Keratinocyte (primary cell): ENCODE results near the gene GNB1L. TPM values are rescaled to one million over a fixed set of nuclear protein-coding genes. Genes with fewer than 3 reads are reported as not detected.

Source experiments
- DNase-seq: peaks from one replicate; pipeline ENCODE4 v3.0.0-alpha.2; 2011; ENCODE audit warnings: low read depth, missing footprints, low spot score
- FAIRE-seq: peaks from 2 replicates; lab custom pipeline; 2011; peaks lifted over from hg19 to GRCh38; lab: Jason Lieb, UNC
- H2AFZ ChIP-seq: 2 replicates; pipeline ENCODE4 v1.6.0; 2012; ENCODE audit warnings: low read length, control low read depth, inconsistent platforms; ENCODE audit not compliant: control insufficient read depth
- H3K27ac ChIP-seq: 2 replicates; pipeline ENCODE4 v1.5.1; 2011; ENCODE audit warnings: low read length; ENCODE audit not compliant: control insufficient read depth, insufficient read depth
- H3K27me3 ChIP-seq: 3 replicates; pipeline ENCODE4 v1.6.0; 2011; ENCODE audit warnings: low read length; ENCODE audit not compliant: control insufficient read depth, insufficient read depth; ENCODE audit errors: extremely low read depth
- H3K36me3 ChIP-seq, 2 experiments: 2 replicates in 1 of 2; 3 replicates in 1 of 2; pipeline ENCODE4 v1.5.1; 2011; ENCODE audit warnings: low read length in 2 of 2, mild to moderate bottlenecking in 1 of 2; ENCODE audit not compliant: control insufficient read depth in 2 of 2, insufficient read depth in 2 of 2; ENCODE audit errors: extremely low read depth in 1 of 2
- H3K4me1 ChIP-seq: 3 replicates; pipeline ENCODE4 v1.5.1; 2011; ENCODE audit warnings: low read length; ENCODE audit not compliant: control insufficient read depth, insufficient read depth; ENCODE audit errors: extremely low read depth
- H3K4me2 ChIP-seq: 3 replicates; pipeline ENCODE4 v1.6.0; 2011; ENCODE audit warnings: low read depth, low read length; ENCODE audit not compliant: control insufficient read depth, insufficient read depth; ENCODE audit errors: extremely low read depth
- H3K4me3 ChIP-seq, 3 experiments: fragments of 200-600 bp in 1 of 3; sonication (generic) in 1 of 3; 2 replicates in 2 of 3; 3 replicates in 1 of 3; pipeline ENCODE4 v1.5.1; 2011 to 2016; ENCODE audit warnings: low read length in 3 of 3, mild to moderate bottlenecking in 3 of 3, control low read depth in 2 of 3, inconsistent platforms in 1 of 3, low read depth in 1 of 3, mixed read lengths in 1 of 3, mixed run types in 1 of 3, moderate library complexity in 1 of 3; ENCODE audit not compliant: control insufficient read depth in 2 of 3, insufficient read depth in 2 of 3; ENCODE audit errors: extremely low read depth in 1 of 3
- H3K79me2 ChIP-seq: 2 replicates; pipeline ENCODE4 v1.6.0; 2012; ENCODE audit warnings: low read length; ENCODE audit not compliant: control insufficient read depth, insufficient read depth
- H3K9ac ChIP-seq: 3 replicates; pipeline ENCODE4 v1.6.0; 2011; ENCODE audit warnings: low read length; ENCODE audit not compliant: control insufficient read depth, insufficient read depth; ENCODE audit errors: extremely low read depth
- H3K9me1 ChIP-seq: 3 replicates; pipeline ENCODE4 v1.6.0; 2011; ENCODE audit warnings: low read length; ENCODE audit not compliant: control insufficient read depth, insufficient read depth; ENCODE audit errors: extremely low read depth
- H3K9me3 ChIP-seq: 2 replicates; pipeline ENCODE4 v1.5.1; 2012; ENCODE audit warnings: low read depth, low read length; ENCODE audit not compliant: control insufficient read depth
- H4K20me1 ChIP-seq: 3 replicates; pipeline ENCODE4 v1.6.0; 2011; ENCODE audit warnings: low read length; ENCODE audit not compliant: control insufficient read depth, insufficient read depth; ENCODE audit errors: extremely low read depth
- EZH2 ChIP-seq: IDR thresholded peaks from one replicate; pipeline ENCODE4 v1.6.1; 2012; ENCODE audit warnings: inconsistent platforms, mild to moderate bottlenecking, low read length, moderate library complexity
- dilution Hi-C: fragments of 300-500 bp; cut with MboI; formaldehyde crosslinking; loops from one replicate; pipeline ENCODE4 v1.7.0; 2020; ENCODE audit warnings: low sequenced_read_pairs; ENCODE audit not compliant: extremely low pct_ligation_motif_present
- polyA plus RNA-seq, 5 experiments: library from polyadenylated mRNA; depleted of rRNA in 3 of 5; stranded (reverse) in 3 of 5; stranded (forward) in 1 of 5; unstranded in 1 of 5; fragments of >200 nt; gene quantifications; 1 replicate in 1 of 5; 2 replicates in 3 of 5; 3 replicates in 1 of 5; pipeline versions ENCODE4 v1.2.1 to v1.2.3, GENCODE V29; 2011 to 2012; ENCODE audit warnings: missing spikeins in 2 of 5, low read depth in 1 of 5, low replicate concordance in 1 of 5
- TF ChIP-seq, protein P1 (sequence below), 3 experiments: IDR thresholded peaks in 1 of 3; conservative IDR thresholded peaks in 1 of 3; optimal IDR thresholded peaks in 1 of 3; 2 replicates in 2 of 3; 3 replicates in 1 of 3; pipeline versions ENCODE3 to v1.5.1; 2011; ENCODE audit warnings: low read length in 3 of 3, mild to moderate bottlenecking in 3 of 3, moderate library complexity in 2 of 3, control low read depth in 1 of 3, inconsistent platforms in 1 of 3; ENCODE audit not compliant: insufficient read depth in 2 of 3; ENCODE audit errors: extremely low read depth in 1 of 3

The GNB1L gene
- polyA plus RNA-seq, 1 donor (not counting 4 experiments of a cell fraction or from before 2014, with no cell fraction given): 2.0 TPM

DNA sequence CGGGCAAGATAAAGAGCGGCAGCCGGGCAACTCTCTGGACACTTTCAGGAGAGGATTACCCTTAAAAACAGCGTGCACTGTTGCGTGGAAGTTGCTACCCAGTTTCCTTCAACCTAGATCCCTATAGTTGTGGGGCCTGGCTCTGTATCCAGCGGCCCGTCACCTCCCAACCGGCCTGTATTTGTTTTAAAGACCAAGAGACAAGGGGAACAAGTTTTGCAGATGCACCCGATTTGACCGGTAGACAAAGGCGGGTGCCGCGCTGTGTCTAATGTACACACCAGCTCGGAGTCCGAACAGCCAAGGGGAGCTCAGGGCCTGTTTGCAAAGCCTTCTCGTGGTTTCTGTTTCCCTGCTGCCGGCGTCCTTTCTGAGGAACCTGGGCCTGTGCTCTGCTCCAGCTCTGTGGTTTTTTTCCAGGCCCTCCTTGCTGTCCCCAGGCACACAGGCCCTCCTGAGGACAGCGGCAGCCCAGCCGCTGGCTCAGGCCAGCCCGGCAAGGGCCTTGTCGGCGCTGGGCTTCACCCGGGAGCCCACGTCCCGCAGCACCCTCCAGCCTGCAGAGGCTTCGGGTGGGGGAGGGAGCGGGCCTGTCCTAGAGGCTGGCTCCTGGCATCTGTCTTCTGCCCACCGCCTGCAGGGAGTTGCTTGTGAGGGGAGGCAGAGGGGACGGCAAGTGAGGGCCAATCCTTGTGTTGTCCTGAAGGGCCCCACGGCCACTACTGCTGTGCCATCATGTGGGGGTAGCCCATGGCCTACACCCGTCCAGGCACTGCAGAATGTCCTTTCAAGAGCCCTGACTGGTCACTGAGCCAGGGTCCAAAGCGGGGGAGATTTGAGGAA, 92.7 kb downstream of the GNB1L start:
- Histone ChIP-seq H3K36me3 (no peaks in the 10 kb centered on the region), H3K27me3 (peaks cover 28% of the 10 kb centered on the region), H2AFZ (no peak overlapping the region), H3K27ac (no peak overlapping the region), H3K79me2 (no peaks in the 10 kb centered on the region), H3K4me1 (peaks cover 11% of the 10 kb centered on the region), H3K9ac (no peak overlapping the region), H3K4me2 (no peak overlapping the region), H3K4me3 (no peak overlapping the region), H3K9me1 (no peaks in the 10 kb centered on the region), H3K9me3 (no peaks in the 10 kb centered on the region), H4K20me1 (no peaks in the 10 kb centered on the region)
- DNase-seq (no peak), FAIRE-seq (no peak)
- TF ChIP-seq EZH2: peak; percentile 9
- TF ChIP-seq, protein P1, sequence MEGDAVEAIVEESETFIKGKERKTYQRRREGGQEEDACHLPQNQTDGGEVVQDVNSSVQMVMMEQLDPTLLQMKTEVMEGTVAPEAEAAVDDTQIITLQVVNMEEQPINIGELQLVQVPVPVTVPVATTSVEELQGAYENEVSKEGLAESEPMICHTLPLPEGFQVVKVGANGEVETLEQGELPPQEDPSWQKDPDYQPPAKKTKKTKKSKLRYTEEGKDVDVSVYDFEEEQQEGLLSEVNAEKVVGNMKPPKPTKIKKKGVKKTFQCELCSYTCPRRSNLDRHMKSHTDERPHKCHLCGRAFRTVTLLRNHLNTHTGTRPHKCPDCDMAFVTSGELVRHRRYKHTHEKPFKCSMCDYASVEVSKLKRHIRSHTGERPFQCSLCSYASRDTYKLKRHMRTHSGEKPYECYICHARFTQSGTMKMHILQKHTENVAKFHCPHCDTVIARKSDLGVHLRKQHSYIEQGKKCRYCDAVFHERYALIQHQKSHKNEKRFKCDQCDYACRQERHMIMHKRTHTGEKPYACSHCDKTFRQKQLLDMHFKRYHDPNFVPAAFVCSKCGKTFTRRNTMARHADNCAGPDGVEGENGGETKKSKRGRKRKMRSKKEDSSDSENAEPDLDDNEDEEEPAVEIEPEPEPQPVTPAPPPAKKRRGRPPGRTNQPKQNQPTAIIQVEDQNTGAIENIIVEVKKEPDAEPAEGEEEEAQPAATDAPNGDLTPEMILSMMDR (optimal IDR thresholded peaks at IDR 0.05 in 1 of 3, IDR thresholded peaks at IDR 0.05 in 1 of 3, conservative IDR thresholded peaks at IDR 0.05 in 1 of 3; ENCODE audit: extremely low read depth in 1 of 3, insufficient read depth in 2 of 3, low read length in 3 of 3): no peak
- dilution Hi-C loops: no loop called here

DNA sequence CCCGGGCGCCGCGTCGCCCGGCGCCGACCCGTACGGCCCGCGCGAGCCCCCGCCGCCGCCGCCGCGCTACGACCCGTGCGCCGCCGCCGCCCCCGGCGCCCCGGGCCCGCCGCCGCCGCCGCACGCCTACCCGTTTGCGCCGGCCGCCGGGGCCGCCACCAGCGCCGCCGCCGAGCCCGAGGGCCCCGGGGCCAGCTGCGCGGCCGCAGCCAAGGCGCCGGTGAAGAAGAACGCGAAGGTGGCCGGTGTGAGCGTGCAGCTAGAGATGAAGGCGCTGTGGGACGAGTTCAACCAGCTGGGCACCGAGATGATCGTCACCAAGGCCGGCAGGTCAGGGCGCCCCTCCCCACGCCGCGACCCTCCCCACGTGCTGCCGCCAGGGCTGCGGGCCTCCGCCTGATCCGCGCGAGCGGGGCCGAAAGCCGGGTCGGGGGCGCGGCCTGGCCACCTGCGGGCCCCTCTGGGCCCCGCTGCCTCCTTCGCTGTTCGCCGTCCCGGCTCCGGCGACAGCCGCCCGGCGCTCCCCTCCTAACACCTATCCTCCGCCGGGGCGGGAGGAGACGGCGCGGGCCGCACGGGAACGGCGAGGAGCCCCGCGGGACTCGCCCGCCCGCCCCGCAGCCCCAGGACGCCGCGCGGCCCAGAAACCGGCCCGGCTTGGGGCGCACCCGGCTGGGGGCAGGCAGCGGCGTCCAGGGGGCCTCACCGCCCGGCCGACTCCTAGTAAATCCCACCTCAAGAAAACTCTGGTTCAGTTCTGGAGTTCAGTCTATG, 93.5 kb downstream of the GNB1L start:
- peak; percentile 62 for TF ChIP-seq EZH2
- TF ChIP-seq, protein P1 (optimal IDR thresholded peaks at IDR 0.05 in 1 of 3, IDR thresholded peaks at IDR 0.05 in 1 of 3, conservative IDR thresholded peaks at IDR 0.05 in 1 of 3; ENCODE audit: extremely low read depth in 1 of 3, insufficient read depth in 2 of 3, low read length in 3 of 3): no peak
- Histone ChIP-seq H3K9me3 (no peaks in the 10 kb centered on the region), H4K20me1 (no peaks in the 10 kb centered on the region), H3K9me1 (no peaks in the 10 kb centered on the region), H2AFZ (no peak overlapping the region), H3K4me1 (peaks cover 11% of the 10 kb centered on the region), H3K4me3 (no peak overlapping the region), H3K36me3 (no peaks in the 10 kb centered on the region), H3K27me3 (peaks cover 33% of the 10 kb centered on the region), H3K27ac (no peak overlapping the region), H3K9ac (no peak overlapping the region), H3K4me2 (peak overlapping the region; percentile 27), H3K79me2 (no peaks in the 10 kb centered on the region)
- DNase-seq (no peak), FAIRE-seq (no peak)
- dilution Hi-C loops: no loop called here
